Colonic mucosa (tissue), 4 donors: ENCODE results near the gene TMCC3. TPM values are rescaled to one million over a fixed set of nuclear protein-coding genes. Genes with fewer than 3 reads are reported as not detected.
A peak's percentile ranks its signal among the peaks of the same experiment; 100 is the strongest.
"Not testable (repeated sequence)": the region's sequence is repeated elsewhere in the genome, so short reads cannot be mapped to it uniquely, and the experiment has no call there.

Experiments used
- DNase-seq: peaks from one replicate; pipeline ENCODE4 v3.0.0-alpha.2; 2020
- H3K27ac ChIP-seq: fragments of 200-600 bp; one replicate; pipeline ENCODE4 v1.8.0; 2021
- H3K27me3 ChIP-seq: fragments of 200-600 bp; one replicate; pipeline ENCODE4 v1.8.0; 2021
- H3K36me3 ChIP-seq: fragments of 200-600 bp; one replicate; pipeline ENCODE4 v1.8.0; 2021
- H3K4me1 ChIP-seq: fragments of 200-600 bp; one replicate; pipeline ENCODE4 v1.8.0; 2021; ENCODE audit warnings: mild to moderate bottlenecking
- H3K4me3 ChIP-seq: fragments of 200-600 bp; one replicate; pipeline ENCODE4 v1.8.0; 2021
- H3K9ac ChIP-seq, 2 donors: one replicate each; pipeline ENCODE4 v1.7.0; 2013; ENCODE audit warnings: control low read depth in 2 of 2, low read depth in 2 of 2, low read length in 2 of 2
- H3K9me3 ChIP-seq: fragments of 200-600 bp; one replicate; pipeline ENCODE4 v1.8.0; 2021
- intact Hi-C: fragments of 100-400 bp; cut with DNase I; formaldehyde crosslinking; loops from one replicate; pipeline ENCODE4 v1.14.1; 2022
- total RNA-seq, 2 donors: library from RNA; stranded (reverse); fragmentation: NEBNext Ultra II Directional in 1 of 2; extraction: Animal tissue kit (Norgen Biotek cat#: 25700) in 1 of 2; gene quantifications; one replicate each; pipeline ENCODE4 v1.2.1, GENCODE V29; 2021
- TF ChIP-seq, protein P1 (sequence below): fragments of 200-600 bp; IDR thresholded peaks from one replicate; pipeline ENCODE4 v1.8.0; 2022; ENCODE audit warnings: antibody characterized with exemption, mild to moderate bottlenecking
- donor health status: healthy.
- donor health status: DM: no; HTN: no; CAD: no.
- donor health status: DM: no; HTN: no; CAD: no.

Gene TMCC3
- total RNA-seq, 2 donors from 2014 or later: 21.4 to 77.4 TPM

DNA sequence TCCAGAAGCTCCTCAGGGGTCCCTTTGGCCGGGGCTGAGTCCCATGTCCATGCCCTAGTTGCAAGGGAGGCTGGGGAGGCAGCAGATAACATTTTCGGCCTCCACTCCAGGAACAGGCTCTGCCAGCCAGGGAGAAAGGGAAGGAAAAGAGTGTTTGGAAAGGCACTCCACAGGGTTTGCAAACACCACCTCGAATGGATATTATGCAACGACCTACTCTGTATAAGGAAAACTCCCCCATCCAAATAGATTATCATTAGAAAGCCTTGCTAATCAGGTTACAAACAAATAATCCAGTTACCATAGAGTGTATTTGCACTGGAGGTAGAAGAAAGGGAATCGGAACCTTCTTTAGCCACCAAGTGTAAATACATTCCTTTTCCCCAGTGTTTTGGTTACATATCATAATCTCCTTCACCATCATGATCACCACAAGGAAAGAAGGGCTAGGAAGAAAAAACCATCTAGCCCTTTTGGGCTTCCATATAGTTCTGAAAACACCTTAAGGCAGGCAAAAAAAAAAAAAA lies 40.4 kb downstream of the TMCC3 start:
- Histone ChIP-seq H3K27me3 (no peaks in the 10 kb centered on the region), H3K27ac (no peak overlapping the region), H3K4me1 (no peaks in the 10 kb centered on the region), H3K4me3 (no peak overlapping the region), H3K9me3 (no peaks in the 10 kb centered on the region), H3K9ac (no peak overlapping the region), H3K36me3 (no peaks in the 10 kb centered on the region)
- intact Hi-C loops: no loop called here
- no peak for DNase-seq
- TF ChIP-seq, protein P1, sequence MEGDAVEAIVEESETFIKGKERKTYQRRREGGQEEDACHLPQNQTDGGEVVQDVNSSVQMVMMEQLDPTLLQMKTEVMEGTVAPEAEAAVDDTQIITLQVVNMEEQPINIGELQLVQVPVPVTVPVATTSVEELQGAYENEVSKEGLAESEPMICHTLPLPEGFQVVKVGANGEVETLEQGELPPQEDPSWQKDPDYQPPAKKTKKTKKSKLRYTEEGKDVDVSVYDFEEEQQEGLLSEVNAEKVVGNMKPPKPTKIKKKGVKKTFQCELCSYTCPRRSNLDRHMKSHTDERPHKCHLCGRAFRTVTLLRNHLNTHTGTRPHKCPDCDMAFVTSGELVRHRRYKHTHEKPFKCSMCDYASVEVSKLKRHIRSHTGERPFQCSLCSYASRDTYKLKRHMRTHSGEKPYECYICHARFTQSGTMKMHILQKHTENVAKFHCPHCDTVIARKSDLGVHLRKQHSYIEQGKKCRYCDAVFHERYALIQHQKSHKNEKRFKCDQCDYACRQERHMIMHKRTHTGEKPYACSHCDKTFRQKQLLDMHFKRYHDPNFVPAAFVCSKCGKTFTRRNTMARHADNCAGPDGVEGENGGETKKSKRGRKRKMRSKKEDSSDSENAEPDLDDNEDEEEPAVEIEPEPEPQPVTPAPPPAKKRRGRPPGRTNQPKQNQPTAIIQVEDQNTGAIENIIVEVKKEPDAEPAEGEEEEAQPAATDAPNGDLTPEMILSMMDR: no peak

GRCh38 chr12:94606810-94607209 lies 43.5 kb downstream of the TMCC3 start:
- H3K27ac ChIP-seq, H3K36me3 ChIP-seq, H3K4me3 ChIP-seq, H3K9ac ChIP-seq, H3K4me1 ChIP-seq, DNase-seq, intact Hi-C loops, H3K27me3 ChIP-seq, H3K9me3 ChIP-seq: not testable (repeated sequence)

GRCh38 chr12:94604366-94604698 lies 46.0 kb downstream of the TMCC3 start:
- TF ChIP-seq, protein P1: no peak
- Histone ChIP-seq H3K27ac (no peak overlapping the region), H3K27me3 (no peaks in the 10 kb centered on the region), H3K4me3 (no peak overlapping the region), H3K36me3 (no peaks in the 10 kb centered on the region), H3K9ac (no peak overlapping the region), H3K4me1 (no peaks in the 10 kb centered on the region), H3K9me3 (no peaks in the 10 kb centered on the region)
- intact Hi-C loops: no loop called here
- no peak for DNase-seq

GRCh38 chr12:94603434-94604365 lies 46.7 kb downstream of the TMCC3 start:
- H3K27me3 ChIP-seq: no peaks in the 10 kb centered on the region
- DNase-seq: peak; percentile 68
- intact Hi-C loops: no loop called here

GRCh38 chr12:94602024-94602423 lies 48.3 kb downstream of the TMCC3 start:
- DNase-seq: no peak
- Histone ChIP-seq H3K9ac (no peak overlapping the region), H3K4me1 (no peaks in the 10 kb centered on the region), H3K4me3 (no peak overlapping the region), H3K27ac (no peak overlapping the region), H3K9me3 (no peaks in the 10 kb centered on the region), H3K27me3 (no peaks in the 10 kb centered on the region), H3K36me3 (no peaks in the 10 kb centered on the region)
- TF ChIP-seq, protein P1: no peak
- intact Hi-C loops: no loop called here

More at GRCh38 chr12:94603434-94604365, 46.7 kb downstream of the TMCC3 start:
- Histone ChIP-seq H3K9ac (no peak overlapping the region), H3K4me1 (no peaks in the 10 kb centered on the region), H3K27ac (no peak overlapping the region), H3K36me3 (no peaks in the 10 kb centered on the region), H3K9me3 (no peaks in the 10 kb centered on the region), H3K4me3 (no peak overlapping the region)
- TF ChIP-seq, protein P1: peak; percentile 74

DNA sequence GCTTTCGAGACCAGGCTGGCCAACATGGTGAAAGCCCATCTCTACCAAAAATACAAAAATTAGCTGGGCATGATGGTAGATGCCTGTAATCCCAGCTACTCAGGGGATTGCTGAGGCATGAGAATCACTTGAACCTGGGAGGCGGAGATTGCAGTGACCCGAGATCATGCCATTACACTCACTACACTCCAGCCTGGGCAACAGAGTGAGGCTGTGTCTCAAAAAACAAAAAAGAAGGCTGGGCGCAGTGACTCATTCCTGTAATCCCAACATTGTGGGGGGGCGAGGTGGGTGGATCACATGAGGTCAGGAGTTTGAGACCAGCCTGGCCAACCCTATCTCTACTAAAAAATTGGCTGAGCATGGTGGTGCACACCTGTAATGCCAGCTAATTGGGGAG lies 49.0 kb downstream of the TMCC3 start:
- H3K9me3 ChIP-seq, H3K4me3 ChIP-seq, H3K27me3 ChIP-seq, H3K9ac ChIP-seq, H3K4me1 ChIP-seq, H3K27ac ChIP-seq, intact Hi-C loops, DNase-seq, H3K36me3 ChIP-seq: not testable (repeated sequence)
